ENCODE measurements around the gene BARHL1. TPM values are rescaled to one million over a fixed set of nuclear protein-coding genes. Genes with fewer than 3 reads are reported as not detected.

The BARHL1 gene
- total RNA-seq, 1 experiment from 2014 or later: 0.15 TPM

- H3K4me3 Mint-ChIP-seq: no peak overlapping the region
Observed at GRCh38 chr9:132562306-132562573, 20.2 kb upstream of the BARHL1 start.

GRCh38 chr9:132564526-132564925 is 17.9 kb upstream of the BARHL1 start:
- Mint-ChIP-seq H3K27me3 (ENCODE audit: low read depth) (no peaks in the 10 kb centered on the region), H3K9me3 (peaks cover 10% of the 10 kb centered on the region), H3K4me3 (no peak overlapping the region), H3K4me1 (peaks cover 12% of the 10 kb centered on the region), H3K36me3 (peaks cover 3% of the 10 kb centered on the region), H3K27ac (no peak overlapping the region)
- DNase-seq (ENCODE audit: low spot score) (no peak), ATAC-seq (no peak)
- CTCF ChIA-PET: interaction anchor here (0.6 to 9.5 kb wide), 5 partner anchors 13 to 154 kb away, joined by 3 to 63 read pairs (median 4); partner anchors contain the start of gene CFAP77
- POLR2A ChIA-PET: no interaction called here
- TF ChIP-seq ZNF121 (CRISPR knock-in tag; IDR thresholded peaks at IDR 0.05) (no peak), CDX4 (CRISPR knock-in tag; IDR thresholded peaks at IDR 0.05; ENCODE audit: borderline replicate concordance) (no peak), CTCF (IDR thresholded peaks at IDR 0.05) (no peak), NR2C2 (CRISPR knock-in tag; IDR thresholded peaks at IDR 0.05) (no peak), NFE2L1 (CRISPR knock-in tag; IDR thresholded peaks at IDR 0.05) (no peak), E2F1 (CRISPR knock-in tag; IDR thresholded peaks at IDR 0.05) (no peak), ZBTB21 (CRISPR knock-in tag; IDR thresholded peaks at IDR 0.05; ENCODE audit: borderline replicate concordance) (no peak), FOXP4 (CRISPR knock-in tag; IDR thresholded peaks at IDR 0.05) (no peak), ATF2 (CRISPR knock-in tag; IDR thresholded peaks at IDR 0.05; ENCODE audit: borderline replicate concordance, low read depth) (no peak), ZNF138 (CRISPR knock-in tag; conservative IDR thresholded peaks at IDR 0.05) (no peak), ZNF219 (CRISPR knock-in tag; IDR thresholded peaks at IDR 0.05; ENCODE audit: borderline replicate concordance) (no peak)

More at GRCh38 chr9:132562306-132562573, 20.2 kb upstream of the BARHL1 start:
- ATAC-seq (no peak), DNase-seq (ENCODE audit: low spot score) (no peak)
- H3K27ac Mint-ChIP-seq: no peak overlapping the region
- TF ChIP-seq E2F1 (CRISPR knock-in tag; IDR thresholded peaks at IDR 0.05): no peak
- TF ChIP-seq EMX1 (CRISPR knock-in tag; IDR thresholded peaks at IDR 0.05): no peak
- no peak for TF ChIP-seq NR1H2 (CRISPR knock-in tag; IDR thresholded peaks at IDR 0.05)
- no peak for TF ChIP-seq RORB (CRISPR knock-in tag; IDR thresholded peaks at IDR 0.05)
- TF ChIP-seq TCF7 (CRISPR knock-in tag; IDR thresholded peaks at IDR 0.05; ENCODE audit: low read depth): no peak
- no peak for TF ChIP-seq ARID4B (CRISPR knock-in tag; IDR thresholded peaks at IDR 0.05; ENCODE audit: borderline replicate concordance)
- no peak for TF ChIP-seq GTF2I (CRISPR knock-in tag; conservative IDR thresholded peaks at IDR 0.05)
- no peak for TF ChIP-seq ETV6 (CRISPR knock-in tag; IDR thresholded peaks at IDR 0.05)
- TF ChIP-seq ZNF671 (CRISPR knock-in tag; IDR thresholded peaks at IDR 0.05): no peak
- TF ChIP-seq IRF2 (CRISPR knock-in tag; IDR thresholded peaks at IDR 0.05; ENCODE audit: borderline replicate concordance, low read depth): no peak
- peaks cover 12% of the 10 kb centered on the region for H3K4me1 Mint-ChIP-seq
- no peaks in the 10 kb centered on the region for H3K27me3 Mint-ChIP-seq (ENCODE audit: low read depth)
- H3K36me3 Mint-ChIP-seq: peaks cover 9% of the 10 kb centered on the region
- CTCF ChIA-PET: interaction anchor here (9.5 kb wide), 1 partner anchor 16 kb away, joined by 63 read pairs; no protein-coding TSS in a partner anchor
- peaks cover 14% of the 10 kb centered on the region for H3K9me3 Mint-ChIP-seq
- POLR2A ChIA-PET: no interaction called here

Measured in WTC11 (cell line).